K562 (cell line): Measurements from ENCODE around the gene CPZ. TPM values are rescaled to one million over a fixed set of nuclear protein-coding genes. Genes with fewer than 3 reads are reported as not detected.

Experiments used
- ATAC-seq: fragments of 200-7000 bp; cut with Tn5 transposase; 3 replicates; pipeline ENCODE4 v1.9.1; 2020; ENCODE audit warnings: moderate library complexity
- BruUV-seq: library from RNA; stranded (reverse); fragments of 400-500 nt; replicated peaks from 2 replicates; lab custom pipeline; 2021; lab: Mats Ljungman, UMichigan
- CTCF ChIA-PET: fragments of 300-600 bp; formaldehyde crosslinking; extraction: SDS; loops from one replicate; lab custom pipeline; 2021; ENCODE audit warnings: low intra/inter-chr PET ratio; lab: Yijun Ruan, JAX
- POLR2A ChIA-PET: fragments of 300-600, 350-650 bp; sonication (Branson Sonifier 250); formaldehyde crosslinking; extraction: SDS; loops from one replicate; lab custom pipeline; 2021; ENCODE audit warnings: antibody characterized with exemption, inconsistent platforms; lab: Yijun Ruan, JAX
- DNase-seq, 4 experiments: peaks; one replicate each; pipeline versions ENCODE4 v3.0.0 to v3.0.0-alpha.2; 2011 to 2018; ENCODE audit warnings: low spot score in 3 of 4, mixed read lengths in 3 of 4; ENCODE audit errors: extremely low read depth in 1 of 4
- FAIRE-seq: peaks from 2 replicates; lab custom pipeline; 2011; peaks lifted over from hg19 to GRCh38; lab: Jason Lieb, UNC
- H2AFZ ChIP-seq: 2 replicates; pipeline ENCODE4 v1.6.0; 2011; ENCODE audit warnings: low read depth, low read length, control low read depth, inconsistent platforms
- H3K27ac ChIP-seq: fragments of 200-600 bp; 3 replicates; pipeline ENCODE4 v1.8.0; 2011; ENCODE audit warnings: low read depth, mild to moderate bottlenecking, control low read depth, inconsistent platforms, low read length, moderate library complexity, mixed read lengths; ENCODE audit errors: extremely low read depth
- H3K27me3 ChIP-seq, 2 experiments: fragments of 300-600 bp in 1 of 2; 2 replicates in 1 of 2; 3 replicates in 1 of 2; pipeline versions ENCODE4 v1.6.0 to v1.8.0; 2011; ENCODE audit warnings: inconsistent platforms in 2 of 2, low read length in 2 of 2, mild to moderate bottlenecking in 1 of 2, mixed read lengths in 1 of 2, moderate library complexity in 1 of 2; ENCODE audit not compliant: control insufficient read depth in 2 of 2, insufficient read depth in 2 of 2
- H3K36me3 ChIP-seq: fragments of 300-600 bp; 3 replicates; pipeline ENCODE4 v1.8.0; 2011; ENCODE audit warnings: mild to moderate bottlenecking, low read length, inconsistent platforms; ENCODE audit not compliant: control insufficient read depth, insufficient read depth
- H3K4me1 ChIP-seq, 2 experiments: fragments of 200-600 bp in 1 of 2; replicated peaks in 1 of 2; 2 replicates in 1 of 2; 3 replicates in 1 of 2; pipeline versions ENCODE4 v1.5.1 to v1.8.0; 2011; ENCODE audit warnings: inconsistent platforms in 2 of 2, low read length in 2 of 2, mild to moderate bottlenecking in 1 of 2, mixed read lengths in 1 of 2, moderate library complexity in 1 of 2; ENCODE audit not compliant: control insufficient read depth in 2 of 2, insufficient read depth in 2 of 2
- H3K4me2 ChIP-seq: 2 replicates; pipeline ENCODE4 v1.6.1; 2011; ENCODE audit warnings: low read length, control low read depth, inconsistent platforms, mixed read lengths; ENCODE audit not compliant: insufficient read depth
- H3K4me3 ChIP-seq: fragments of 200-600 bp; sonication (generic), shearing (Covaris generic); 2 replicates; pipeline ENCODE4 v1.5.1; 2016; ENCODE audit warnings: control low read depth, inconsistent platforms
- H3K79me2 ChIP-seq: fragments of 200-600 bp; 3 replicates; pipeline ENCODE4 v1.8.0; 2011; ENCODE audit warnings: low read length, inconsistent platforms; ENCODE audit not compliant: control insufficient read depth, insufficient read depth
- H3K9ac ChIP-seq, 2 experiments: 2 replicates each; pipeline versions ENCODE4 v1.6.0 to v1.6.1; 2011; ENCODE audit warnings: low read depth in 2 of 2, low read length in 2 of 2, control low read depth in 1 of 2, inconsistent platforms in 1 of 2, mild to moderate bottlenecking in 1 of 2, mixed read lengths in 1 of 2; ENCODE audit not compliant: insufficient read depth in 1 of 2
- H3K9me1 ChIP-seq: one replicate; pipeline ENCODE4 v1.6.0; 2011; ENCODE audit warnings: inconsistent platforms, mild to moderate bottlenecking, low read length, moderate library complexity; ENCODE audit not compliant: control insufficient read depth, insufficient read depth
- H3K9me3 ChIP-seq: replicated peaks from 2 replicates; pipeline ENCODE4 v1.5.1; 2011; ENCODE audit warnings: low read depth, low read length, inconsistent platforms; ENCODE audit not compliant: control insufficient read depth, insufficient read depth
- H4K20me1 ChIP-seq: replicated peaks from 2 replicates; pipeline ENCODE4 v1.6.1; 2011; ENCODE audit warnings: low read length, inconsistent platforms, mixed read lengths; ENCODE audit not compliant: control insufficient read depth, insufficient read depth
- MTF1 ChIP-seq: fragments of 250-450 bp; sonication (Bioruptor Pico); IDR thresholded peaks from 2 replicates; pipeline ENCODE4 v1.9.0; 2021; ENCODE audit warnings: moderate library complexity, mild to moderate bottlenecking, inconsistent platforms, borderline replicate concordance
- NEUROD1 ChIP-seq: fragments of 150-350 bp; IDR thresholded peaks from 2 replicates; pipeline ENCODE4 v1.6.1; 2014; ENCODE audit warnings: borderline replicate concordance, low read length, low read depth; ENCODE audit not compliant: partially characterized antibody
- ZFP1 ChIP-seq: fragments of 450-650 bp; formaldehyde crosslinking; IDR thresholded peaks from 2 replicates; pipeline ENCODE4 v1.4.0; 2020; ENCODE audit warnings: mild to moderate bottlenecking, mixed read lengths
- ZNF133 ChIP-seq: fragments of 250-450 bp; sonication (Bioruptor Pico); IDR thresholded peaks from 2 replicates; pipeline ENCODE4 v1.4.0; 2020; ENCODE audit warnings: mild to moderate bottlenecking
- WGBS: fragments of 100-300 bp; shearing (Covaris generic); methylation state at CpG from one replicate; pipeline ENCODE4 v1.1.6; 2016; ENCODE audit warnings: low coverage, mixed read lengths; ENCODE audit not compliant: insufficient coverage; ENCODE audit errors: missing lambda C conversion rate; 5-methylcytosine and 5-hydroxymethylcytosine counted together
- in situ Hi-C: fragments of 300-500 bp; cut with MboI; formaldehyde crosslinking; loops from 4 replicates; pipeline ENCODE4 v1.15.0; 2018; ENCODE audit warnings: inconsistent platforms, mixed read lengths
- intact Hi-C: fragments of 100-400 bp; cut with micrococcal nuclease; formaldehyde crosslinking; loops from 2 replicates; pipeline ENCODE4 v1.14.2; 2022
- polyA plus RNA-seq, 8 experiments: library from polyadenylated mRNA; depleted of rRNA in 4 of 8; stranded (reverse) in 5 of 8; unstranded in 3 of 8; fragments of >200 nt; fragmentation: Nextera tagmentation in 2 of 8; fragmentation: Illumina TruSeq in 1 of 8; extraction: Ambion mirVana in 2 of 8; extraction: Trizol in 1 of 8; gene quantifications; 2 replicates each; pipeline versions ENCODE4 v1.2.1 to v1.2.3, GENCODE V29; 2011 to 2014; ENCODE audit warnings: inconsistent platforms in 1 of 8, missing spikeins in 1 of 8
- total RNA-seq, 7 experiments: library from RNA; depleted of rRNA in 6 of 7; stranded (reverse); fragments of >200 nt in 6 of 7; fragmentation: Illumina TruSeq in 2 of 7; extraction: Trizol in 2 of 7; gene quantifications; 2 replicates each; pipeline versions ENCODE4 v1.2.1 to v1.2.3, GENCODE V29; 2011 to 2021; ENCODE audit warnings: low replicate concordance in 1 of 7
- TF ChIP-seq, protein P1 (sequence below): sonication (generic); formaldehyde crosslinking; IDR thresholded peaks from 2 replicates; pipeline ENCODE4 v1.8.0; 2022; ENCODE audit warnings: mild to moderate bottlenecking, missing genetic modification reagents
- TF ChIP-seq, protein P2 (sequence below): conservative IDR thresholded peaks from 2 replicates; pipeline ENCODE4 v1.6.1; 2011; ENCODE audit warnings: low read depth, mild to moderate bottlenecking, low read length; ENCODE audit not compliant: control insufficient read depth
- TF ChIP-seq, protein P3 (sequence below): sonication (generic); formaldehyde crosslinking; IDR thresholded peaks from 2 replicates; pipeline ENCODE4 v1.8.0; 2023; ENCODE audit warnings: mild to moderate bottlenecking, missing genetic modification reagents
- TF ChIP-seq, protein P4 (sequence below): fragments of 450-650 bp; conservative IDR thresholded peaks from 2 replicates; pipeline ENCODE4 v1.6.1; 2016; ENCODE audit warnings: missing genetic modification characterization, low read depth, mild to moderate bottlenecking, missing compliant biosample characterization, moderate library complexity
- TF ChIP-seq, protein P5 (sequence below): fragments of 450-650 bp; formaldehyde crosslinking; conservative IDR thresholded peaks from 2 replicates; pipeline ENCODE4 v1.4.0; 2022; ENCODE audit warnings: mild to moderate bottlenecking, missing genetic modification characterization

The CPZ gene
- total and polyA plus RNA-seq, 9 of the 15 experiments (the other 6 are each of a cell fraction or from before 2014, with no cell fraction given) = 0.06 to 2.2 (median 1.2) TPM; not detected in 1

DNA sequence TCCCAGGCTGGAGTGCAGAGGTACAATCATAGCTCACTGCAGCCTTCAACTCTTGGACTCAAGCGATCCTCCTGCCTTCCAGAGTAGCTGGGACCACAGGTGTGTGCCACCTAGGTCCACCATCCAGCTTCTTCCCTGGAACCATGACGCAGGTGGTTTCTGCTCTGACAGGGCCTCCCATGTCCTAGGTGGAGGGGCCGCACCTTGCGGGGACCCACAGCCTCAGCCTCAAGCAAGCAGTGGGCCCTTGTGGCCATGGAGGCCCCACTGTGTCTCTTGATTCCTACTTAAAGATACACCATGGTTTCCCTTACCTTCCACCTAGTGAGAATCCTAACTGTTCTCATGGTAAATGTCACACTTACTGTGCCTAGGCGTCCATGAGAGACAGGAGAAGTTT lies 19.3 kb upstream of the CPZ start:
- H3K9me1 ChIP-seq = no peaks in the 10 kb centered on the region
- BruUV-seq = no TSS peak
- FAIRE-seq (no peak), DNase-seq (no peak), ATAC-seq (no peak)
- WGBS = 10% methylated on average over 5 of the region's 5 CpGs
- intact Hi-C loops (no loop called here), in situ Hi-C loops (no loop called here)
- POLR2A ChIA-PET = interaction anchor here (1.1 kb wide), 1 partner anchor 34 kb away, joined by 3 read pairs; no protein-coding TSS in a partner anchor
- peaks cover 3 to 30% of the 10 kb centered on the region in 2 experiments; a peak in 3 of 5 replicates for H3K27me3 ChIP-seq
- no peak overlapping the region for H3K27ac ChIP-seq
- no peak overlapping the region for H3K9ac ChIP-seq
- H4K20me1 ChIP-seq = no peaks in the 10 kb centered on the region; the same call in 1 of the 2 replicates
- no peaks in the 10 kb centered on the region for H3K79me2 ChIP-seq
- CTCF ChIA-PET = no interaction called here
- H3K4me3 ChIP-seq = no peak overlapping the region
- H3K4me1 ChIP-seq = no peaks in the 10 kb centered on the region; a peak in 1 of 5 replicates
- no peak overlapping the region for H2AFZ ChIP-seq
- H3K4me2 ChIP-seq = no peak overlapping the region
- H3K36me3 ChIP-seq = no peaks in the 10 kb centered on the region
- no peaks in the 10 kb centered on the region for H3K9me3 ChIP-seq
- TF ChIP-seq MTF1 = no peak
- TF ChIP-seq, protein P1, sequence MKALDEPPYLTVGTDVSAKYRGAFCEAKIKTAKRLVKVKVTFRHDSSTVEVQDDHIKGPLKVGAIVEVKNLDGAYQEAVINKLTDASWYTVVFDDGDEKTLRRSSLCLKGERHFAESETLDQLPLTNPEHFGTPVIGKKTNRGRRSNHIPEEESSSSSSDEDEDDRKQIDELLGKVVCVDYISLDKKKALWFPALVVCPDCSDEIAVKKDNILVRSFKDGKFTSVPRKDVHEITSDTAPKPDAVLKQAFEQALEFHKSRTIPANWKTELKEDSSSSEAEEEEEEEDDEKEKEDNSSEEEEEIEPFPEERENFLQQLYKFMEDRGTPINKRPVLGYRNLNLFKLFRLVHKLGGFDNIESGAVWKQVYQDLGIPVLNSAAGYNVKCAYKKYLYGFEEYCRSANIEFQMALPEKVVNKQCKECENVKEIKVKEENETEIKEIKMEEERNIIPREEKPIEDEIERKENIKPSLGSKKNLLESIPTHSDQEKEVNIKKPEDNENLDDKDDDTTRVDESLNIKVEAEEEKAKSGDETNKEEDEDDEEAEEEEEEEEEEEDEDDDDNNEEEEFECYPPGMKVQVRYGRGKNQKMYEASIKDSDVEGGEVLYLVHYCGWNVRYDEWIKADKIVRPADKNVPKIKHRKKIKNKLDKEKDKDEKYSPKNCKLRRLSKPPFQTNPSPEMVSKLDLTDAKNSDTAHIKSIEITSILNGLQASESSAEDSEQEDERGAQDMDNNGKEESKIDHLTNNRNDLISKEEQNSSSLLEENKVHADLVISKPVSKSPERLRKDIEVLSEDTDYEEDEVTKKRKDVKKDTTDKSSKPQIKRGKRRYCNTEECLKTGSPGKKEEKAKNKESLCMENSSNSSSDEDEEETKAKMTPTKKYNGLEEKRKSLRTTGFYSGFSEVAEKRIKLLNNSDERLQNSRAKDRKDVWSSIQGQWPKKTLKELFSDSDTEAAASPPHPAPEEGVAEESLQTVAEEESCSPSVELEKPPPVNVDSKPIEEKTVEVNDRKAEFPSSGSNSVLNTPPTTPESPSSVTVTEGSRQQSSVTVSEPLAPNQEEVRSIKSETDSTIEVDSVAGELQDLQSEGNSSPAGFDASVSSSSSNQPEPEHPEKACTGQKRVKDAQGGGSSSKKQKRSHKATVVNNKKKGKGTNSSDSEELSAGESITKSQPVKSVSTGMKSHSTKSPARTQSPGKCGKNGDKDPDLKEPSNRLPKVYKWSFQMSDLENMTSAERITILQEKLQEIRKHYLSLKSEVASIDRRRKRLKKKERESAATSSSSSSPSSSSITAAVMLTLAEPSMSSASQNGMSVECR (CRISPR knock-in tag) = no peak
- TF ChIP-seq, protein P2, sequence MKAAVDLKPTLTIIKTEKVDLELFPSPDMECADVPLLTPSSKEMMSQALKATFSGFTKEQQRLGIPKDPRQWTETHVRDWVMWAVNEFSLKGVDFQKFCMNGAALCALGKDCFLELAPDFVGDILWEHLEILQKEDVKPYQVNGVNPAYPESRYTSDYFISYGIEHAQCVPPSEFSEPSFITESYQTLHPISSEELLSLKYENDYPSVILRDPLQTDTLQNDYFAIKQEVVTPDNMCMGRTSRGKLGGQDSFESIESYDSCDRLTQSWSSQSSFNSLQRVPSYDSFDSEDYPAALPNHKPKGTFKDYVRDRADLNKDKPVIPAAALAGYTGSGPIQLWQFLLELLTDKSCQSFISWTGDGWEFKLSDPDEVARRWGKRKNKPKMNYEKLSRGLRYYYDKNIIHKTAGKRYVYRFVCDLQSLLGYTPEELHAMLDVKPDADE = no peak
- TF ChIP-seq, protein P3, sequence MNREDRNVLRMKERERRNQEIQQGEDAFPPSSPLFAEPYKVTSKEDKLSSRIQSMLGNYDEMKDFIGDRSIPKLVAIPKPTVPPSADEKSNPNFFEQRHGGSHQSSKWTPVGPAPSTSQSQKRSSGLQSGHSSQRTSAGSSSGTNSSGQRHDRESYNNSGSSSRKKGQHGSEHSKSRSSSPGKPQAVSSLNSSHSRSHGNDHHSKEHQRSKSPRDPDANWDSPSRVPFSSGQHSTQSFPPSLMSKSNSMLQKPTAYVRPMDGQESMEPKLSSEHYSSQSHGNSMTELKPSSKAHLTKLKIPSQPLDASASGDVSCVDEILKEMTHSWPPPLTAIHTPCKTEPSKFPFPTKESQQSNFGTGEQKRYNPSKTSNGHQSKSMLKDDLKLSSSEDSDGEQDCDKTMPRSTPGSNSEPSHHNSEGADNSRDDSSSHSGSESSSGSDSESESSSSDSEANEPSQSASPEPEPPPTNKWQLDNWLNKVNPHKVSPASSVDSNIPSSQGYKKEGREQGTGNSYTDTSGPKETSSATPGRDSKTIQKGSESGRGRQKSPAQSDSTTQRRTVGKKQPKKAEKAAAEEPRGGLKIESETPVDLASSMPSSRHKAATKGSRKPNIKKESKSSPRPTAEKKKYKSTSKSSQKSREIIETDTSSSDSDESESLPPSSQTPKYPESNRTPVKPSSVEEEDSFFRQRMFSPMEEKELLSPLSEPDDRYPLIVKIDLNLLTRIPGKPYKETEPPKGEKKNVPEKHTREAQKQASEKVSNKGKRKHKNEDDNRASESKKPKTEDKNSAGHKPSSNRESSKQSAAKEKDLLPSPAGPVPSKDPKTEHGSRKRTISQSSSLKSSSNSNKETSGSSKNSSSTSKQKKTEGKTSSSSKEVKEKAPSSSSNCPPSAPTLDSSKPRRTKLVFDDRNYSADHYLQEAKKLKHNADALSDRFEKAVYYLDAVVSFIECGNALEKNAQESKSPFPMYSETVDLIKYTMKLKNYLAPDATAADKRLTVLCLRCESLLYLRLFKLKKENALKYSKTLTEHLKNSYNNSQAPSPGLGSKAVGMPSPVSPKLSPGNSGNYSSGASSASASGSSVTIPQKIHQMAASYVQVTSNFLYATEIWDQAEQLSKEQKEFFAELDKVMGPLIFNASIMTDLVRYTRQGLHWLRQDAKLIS = no peak
- TF ChIP-seq, protein P4, sequence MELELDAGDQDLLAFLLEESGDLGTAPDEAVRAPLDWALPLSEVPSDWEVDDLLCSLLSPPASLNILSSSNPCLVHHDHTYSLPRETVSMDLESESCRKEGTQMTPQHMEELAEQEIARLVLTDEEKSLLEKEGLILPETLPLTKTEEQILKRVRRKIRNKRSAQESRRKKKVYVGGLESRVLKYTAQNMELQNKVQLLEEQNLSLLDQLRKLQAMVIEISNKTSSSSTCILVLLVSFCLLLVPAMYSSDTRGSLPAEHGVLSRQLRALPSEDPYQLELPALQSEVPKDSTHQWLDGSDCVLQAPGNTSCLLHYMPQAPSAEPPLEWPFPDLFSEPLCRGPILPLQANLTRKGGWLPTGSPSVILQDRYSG = no peak
- TF ChIP-seq ZNF133 (CRISPR knock-in tag) = no peak
- TF ChIP-seq ZFP1 (CRISPR knock-in tag) = no peak
- TF ChIP-seq NEUROD1 = no peak
- TF ChIP-seq, protein P5, sequence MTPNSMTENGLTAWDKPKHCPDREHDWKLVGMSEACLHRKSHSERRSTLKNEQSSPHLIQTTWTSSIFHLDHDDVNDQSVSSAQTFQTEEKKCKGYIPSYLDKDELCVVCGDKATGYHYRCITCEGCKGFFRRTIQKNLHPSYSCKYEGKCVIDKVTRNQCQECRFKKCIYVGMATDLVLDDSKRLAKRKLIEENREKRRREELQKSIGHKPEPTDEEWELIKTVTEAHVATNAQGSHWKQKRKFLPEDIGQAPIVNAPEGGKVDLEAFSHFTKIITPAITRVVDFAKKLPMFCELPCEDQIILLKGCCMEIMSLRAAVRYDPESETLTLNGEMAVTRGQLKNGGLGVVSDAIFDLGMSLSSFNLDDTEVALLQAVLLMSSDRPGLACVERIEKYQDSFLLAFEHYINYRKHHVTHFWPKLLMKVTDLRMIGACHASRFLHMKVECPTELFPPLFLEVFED (CRISPR knock-in tag) = no peak
